MM.1S (cell line): ENCODE data around the gene SOX18.

Experiments used
- EZH2 ChIP-seq: fragments of 300-600 bp; sonication (generic); optimal IDR thresholded peaks from 2 replicates; pipeline ENCODE3; 2017; ENCODE audit warnings: low read depth, mild to moderate bottlenecking, antibody characterized with exemption, low read length, mixed read lengths
- EZH2phosphoT487 ChIP-seq: fragments of 300-600 bp; sonication (generic); IDR thresholded peaks from 2 replicates; pipeline ENCODE4 v1.6.1; 2018; ENCODE audit warnings: antibody characterized with exemption, low read length
- TF ChIP-seq, protein P1 (sequence below): fragments of 300-600 bp; sonication (generic); IDR thresholded peaks from 2 replicates; pipeline ENCODE4 v1.5.1; 2016; ENCODE audit warnings: antibody characterized with exemption, low read length, mixed read lengths

GRCh38 chr20:64051561-64052325, 2.3 kb upstream of the SOX18 start:
- TF ChIP-seq, protein P1, sequence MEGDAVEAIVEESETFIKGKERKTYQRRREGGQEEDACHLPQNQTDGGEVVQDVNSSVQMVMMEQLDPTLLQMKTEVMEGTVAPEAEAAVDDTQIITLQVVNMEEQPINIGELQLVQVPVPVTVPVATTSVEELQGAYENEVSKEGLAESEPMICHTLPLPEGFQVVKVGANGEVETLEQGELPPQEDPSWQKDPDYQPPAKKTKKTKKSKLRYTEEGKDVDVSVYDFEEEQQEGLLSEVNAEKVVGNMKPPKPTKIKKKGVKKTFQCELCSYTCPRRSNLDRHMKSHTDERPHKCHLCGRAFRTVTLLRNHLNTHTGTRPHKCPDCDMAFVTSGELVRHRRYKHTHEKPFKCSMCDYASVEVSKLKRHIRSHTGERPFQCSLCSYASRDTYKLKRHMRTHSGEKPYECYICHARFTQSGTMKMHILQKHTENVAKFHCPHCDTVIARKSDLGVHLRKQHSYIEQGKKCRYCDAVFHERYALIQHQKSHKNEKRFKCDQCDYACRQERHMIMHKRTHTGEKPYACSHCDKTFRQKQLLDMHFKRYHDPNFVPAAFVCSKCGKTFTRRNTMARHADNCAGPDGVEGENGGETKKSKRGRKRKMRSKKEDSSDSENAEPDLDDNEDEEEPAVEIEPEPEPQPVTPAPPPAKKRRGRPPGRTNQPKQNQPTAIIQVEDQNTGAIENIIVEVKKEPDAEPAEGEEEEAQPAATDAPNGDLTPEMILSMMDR: no peak
- no peak for TF ChIP-seq EZH2
- TF ChIP-seq EZH2phosphoT487: no peak
